Measurements from ENCODE around the gene SP2.

DNA sequence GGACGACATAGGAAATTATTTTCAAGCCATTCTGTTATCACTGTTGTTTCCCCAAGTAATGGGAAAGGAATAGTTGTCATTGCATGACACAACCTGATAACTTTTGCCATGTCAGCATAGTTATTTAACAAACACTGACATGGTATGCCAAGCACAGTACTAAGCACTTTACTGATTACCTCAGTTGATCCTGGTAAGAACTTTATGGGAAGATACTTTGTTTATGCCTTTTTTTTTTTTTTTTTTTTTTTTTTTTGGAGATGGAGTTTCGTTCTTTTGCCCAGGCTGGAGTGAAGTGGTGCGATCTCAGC lies 29.6 kb downstream of the SP2 start:
- TF ChIP-seq POLR2A (IDR thresholded peaks at IDR 0.05; ENCODE audit: low read length) (no peak), GATA1 (IDR thresholded peaks at IDR 0.05; ENCODE audit: low read depth, low read length) (no peak)
